Ishikawa (cell line): ENCODE data around the gene DARS1.

ENCODE experiments used
- CEBPB ChIP-seq: IDR thresholded peaks from 2 replicates; pipeline ENCODE4 v1.6.1; 2012
- CREB1 ChIP-seq: IDR thresholded peaks from 2 replicates; pipeline ENCODE4 v1.6.1; 2012; ENCODE audit warnings: low read depth
- EGR1 ChIP-seq: IDR thresholded peaks from 2 replicates; pipeline ENCODE4 v1.6.1; 2012
- EP300 ChIP-seq: IDR thresholded peaks from 2 replicates; pipeline ENCODE4 v1.6.1; 2012; ENCODE audit warnings: borderline replicate concordance
- FOXM1 ChIP-seq: IDR thresholded peaks from 2 replicates; pipeline ENCODE4 v1.6.1; 2012; ENCODE audit warnings: low read depth, borderline replicate concordance
- NFIC ChIP-seq: IDR thresholded peaks from 2 replicates; pipeline ENCODE4 v1.6.1; 2012
- RAD21 ChIP-seq: IDR thresholded peaks from 2 replicates; pipeline ENCODE4 v1.6.1; 2012; ENCODE audit warnings: low read depth
- TAF1 ChIP-seq: IDR thresholded peaks from 2 replicates; pipeline ENCODE4 v1.6.1; 2012; ENCODE audit warnings: low read depth, mild to moderate bottlenecking
- TCF12 ChIP-seq: IDR thresholded peaks from 2 replicates; pipeline ENCODE4 v1.6.1; 2012; ENCODE audit warnings: low read depth
- TEAD4 ChIP-seq: IDR thresholded peaks from 2 replicates; pipeline ENCODE4 v1.6.1; 2012
- YY1 ChIP-seq: IDR thresholded peaks from 2 replicates; pipeline ENCODE4 v1.6.1; 2012; ENCODE audit warnings: low read depth
- ZBTB7A ChIP-seq: IDR thresholded peaks from 2 replicates; pipeline ENCODE4 v1.6.1; 2012; ENCODE audit warnings: low read depth
- TF ChIP-seq, protein P1 (sequence below): IDR thresholded peaks from 2 replicates; pipeline ENCODE4 v1.6.1; 2012
- TF ChIP-seq, protein P2 (sequence below): IDR thresholded peaks from 2 replicates; pipeline ENCODE4 v1.6.1; 2012
- TF ChIP-seq, protein P3 (sequence below): IDR thresholded peaks from 2 replicates; pipeline ENCODE4 v1.6.1; 2012; ENCODE audit warnings: low read depth, mild to moderate bottlenecking

The DARS1 gene

DNA sequence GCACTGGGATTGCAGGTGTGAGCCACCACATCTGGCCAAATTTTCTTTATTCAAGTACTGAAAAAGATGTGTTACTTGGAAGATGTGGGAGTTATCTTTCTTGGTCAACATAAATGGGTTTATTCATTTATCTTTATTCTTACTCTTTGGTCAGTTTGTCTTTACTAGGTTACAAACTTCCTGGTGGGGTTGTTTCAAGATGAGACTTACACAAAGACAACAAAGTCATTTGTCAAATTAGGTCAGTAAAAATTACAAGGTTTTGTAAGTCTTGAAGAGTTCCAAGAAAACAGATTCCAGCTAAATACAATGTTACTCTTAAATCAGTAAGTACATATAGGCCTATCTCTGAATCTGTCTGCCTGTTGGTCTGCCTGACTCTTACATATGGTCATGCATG lies 48.9 kb downstream of the DARS1 start:
- no peak for TF ChIP-seq EGR1
- TF ChIP-seq EP300 = no peak
- no peak for TF ChIP-seq RAD21

DNA sequence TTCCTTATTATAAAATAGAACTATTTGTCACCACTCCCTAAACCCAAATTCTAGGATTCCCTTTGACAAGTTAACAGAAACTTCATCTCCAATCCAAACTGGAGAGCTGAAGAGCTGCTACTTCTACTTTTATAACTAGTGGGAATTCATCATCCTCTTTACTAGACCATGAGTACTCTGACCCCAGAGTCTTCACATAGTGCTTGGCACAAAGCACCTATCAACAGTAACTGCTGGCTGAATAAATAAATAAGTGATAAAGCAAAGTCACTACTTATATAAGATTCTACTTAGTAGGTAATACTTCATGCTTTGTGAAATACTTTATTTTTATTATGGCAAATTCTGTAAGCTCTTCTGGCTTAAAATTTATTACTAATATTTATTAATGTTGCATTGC lies 49.5 kb downstream of the DARS1 start:
- no peak for TF ChIP-seq TAF1
- no peak for TF ChIP-seq CREB1
- TF ChIP-seq TCF12 = no peak
- TF ChIP-seq EGR1 = no peak
- TF ChIP-seq ZBTB7A = no peak
- no peak for TF ChIP-seq CEBPB
- TF ChIP-seq, protein P1, sequence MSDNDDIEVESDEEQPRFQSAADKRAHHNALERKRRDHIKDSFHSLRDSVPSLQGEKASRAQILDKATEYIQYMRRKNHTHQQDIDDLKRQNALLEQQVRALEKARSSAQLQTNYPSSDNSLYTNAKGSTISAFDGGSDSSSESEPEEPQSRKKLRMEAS = no peak
- no peak for TF ChIP-seq NFIC
- TF ChIP-seq, protein P2, sequence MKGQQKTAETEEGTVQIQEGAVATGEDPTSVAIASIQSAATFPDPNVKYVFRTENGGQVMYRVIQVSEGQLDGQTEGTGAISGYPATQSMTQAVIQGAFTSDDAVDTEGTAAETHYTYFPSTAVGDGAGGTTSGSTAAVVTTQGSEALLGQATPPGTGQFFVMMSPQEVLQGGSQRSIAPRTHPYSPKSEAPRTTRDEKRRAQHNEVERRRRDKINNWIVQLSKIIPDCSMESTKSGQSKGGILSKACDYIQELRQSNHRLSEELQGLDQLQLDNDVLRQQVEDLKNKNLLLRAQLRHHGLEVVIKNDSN = no peak
- no peak for TF ChIP-seq TEAD4
- TF ChIP-seq, protein P3, sequence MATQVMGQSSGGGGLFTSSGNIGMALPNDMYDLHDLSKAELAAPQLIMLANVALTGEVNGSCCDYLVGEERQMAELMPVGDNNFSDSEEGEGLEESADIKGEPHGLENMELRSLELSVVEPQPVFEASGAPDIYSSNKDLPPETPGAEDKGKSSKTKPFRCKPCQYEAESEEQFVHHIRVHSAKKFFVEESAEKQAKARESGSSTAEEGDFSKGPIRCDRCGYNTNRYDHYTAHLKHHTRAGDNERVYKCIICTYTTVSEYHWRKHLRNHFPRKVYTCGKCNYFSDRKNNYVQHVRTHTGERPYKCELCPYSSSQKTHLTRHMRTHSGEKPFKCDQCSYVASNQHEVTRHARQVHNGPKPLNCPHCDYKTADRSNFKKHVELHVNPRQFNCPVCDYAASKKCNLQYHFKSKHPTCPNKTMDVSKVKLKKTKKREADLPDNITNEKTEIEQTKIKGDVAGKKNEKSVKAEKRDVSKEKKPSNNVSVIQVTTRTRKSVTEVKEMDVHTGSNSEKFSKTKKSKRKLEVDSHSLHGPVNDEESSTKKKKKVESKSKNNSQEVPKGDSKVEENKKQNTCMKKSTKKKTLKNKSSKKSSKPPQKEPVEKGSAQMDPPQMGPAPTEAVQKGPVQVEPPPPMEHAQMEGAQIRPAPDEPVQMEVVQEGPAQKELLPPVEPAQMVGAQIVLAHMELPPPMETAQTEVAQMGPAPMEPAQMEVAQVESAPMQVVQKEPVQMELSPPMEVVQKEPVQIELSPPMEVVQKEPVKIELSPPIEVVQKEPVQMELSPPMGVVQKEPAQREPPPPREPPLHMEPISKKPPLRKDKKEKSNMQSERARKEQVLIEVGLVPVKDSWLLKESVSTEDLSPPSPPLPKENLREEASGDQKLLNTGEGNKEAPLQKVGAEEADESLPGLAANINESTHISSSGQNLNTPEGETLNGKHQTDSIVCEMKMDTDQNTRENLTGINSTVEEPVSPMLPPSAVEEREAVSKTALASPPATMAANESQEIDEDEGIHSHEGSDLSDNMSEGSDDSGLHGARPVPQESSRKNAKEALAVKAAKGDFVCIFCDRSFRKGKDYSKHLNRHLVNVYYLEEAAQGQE = no peak
- no peak for TF ChIP-seq FOXM1

DNA sequence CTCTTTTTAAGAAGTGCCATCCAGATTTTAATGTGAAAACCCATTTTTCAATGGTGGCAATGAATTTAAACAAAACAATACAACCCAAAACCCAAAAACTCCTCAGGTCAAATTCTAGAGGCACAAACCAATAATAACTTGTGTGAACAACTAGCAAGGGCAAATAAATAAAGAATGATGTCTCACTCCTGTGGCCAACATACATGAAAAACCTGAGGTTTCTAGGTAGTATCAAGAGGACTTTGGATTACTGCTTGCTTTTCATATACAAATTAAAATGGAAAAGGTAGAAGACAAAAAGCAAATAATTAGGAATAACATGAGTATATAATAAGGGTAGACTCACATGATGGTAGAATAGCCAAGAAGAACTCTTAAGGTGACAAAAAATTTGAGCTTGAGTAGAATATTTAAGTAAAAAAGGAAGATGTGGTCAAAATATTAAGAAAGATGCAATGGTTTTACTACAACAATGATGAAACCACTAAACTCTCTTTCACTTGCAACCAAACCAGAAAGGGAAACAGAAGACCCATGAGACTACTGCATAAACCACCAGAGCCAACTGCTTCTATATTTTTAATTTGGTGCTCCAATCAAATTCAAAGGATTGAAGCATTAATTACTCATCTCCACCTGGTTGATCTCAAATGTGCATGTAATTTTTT lies 53.5 kb downstream of the DARS1 start:
- TF ChIP-seq TAF1 (no peak), EGR1 (no peak), RAD21 (no peak), TCF12 (no peak), NFIC (no peak), TEAD4 (no peak), ZBTB7A (no peak), YY1 (no peak), CEBPB (no peak), FOXM1 (no peak), EP300 (no peak), CREB1 (no peak)
- TF ChIP-seq, protein P1 = no peak
- TF ChIP-seq, protein P3 = no peak
- TF ChIP-seq, protein P2 = no peak

DNA sequence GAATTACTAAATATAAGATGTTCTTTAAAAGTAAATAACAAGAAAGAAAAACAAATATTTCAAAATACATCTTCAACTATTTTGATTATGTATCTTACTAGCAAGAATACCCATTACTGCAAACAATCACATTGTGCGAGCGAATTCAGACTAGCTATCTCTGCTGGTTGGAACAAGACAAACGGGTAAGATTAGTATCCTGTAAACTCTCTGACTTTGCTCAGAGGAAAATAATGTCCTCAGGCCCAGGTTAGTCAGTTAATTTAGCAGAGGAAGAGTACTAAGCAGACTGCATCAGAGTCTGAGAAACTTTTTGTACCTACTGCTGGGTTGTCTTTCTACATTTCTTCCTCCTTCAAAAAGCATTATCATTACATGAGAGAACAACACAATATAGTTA lies 58.8 kb downstream of the DARS1 start:
- no peak for TF ChIP-seq RAD21
- TF ChIP-seq CEBPB = no peak
- TF ChIP-seq YY1 = no peak
- no peak for TF ChIP-seq EGR1
- no peak for TF ChIP-seq EP300
- no peak for TF ChIP-seq TCF12
- TF ChIP-seq CREB1 = no peak
- TF ChIP-seq, protein P3 = no peak
- no peak for TF ChIP-seq NFIC
- TF ChIP-seq ZBTB7A = no peak
- no peak for TF ChIP-seq FOXM1
- no peak for TF ChIP-seq TAF1
- TF ChIP-seq, protein P2 = no peak
